Thoracic aorta (tissue), 2 donors: ENCODE results near the gene KDM7A. TPM values are rescaled to one million over a fixed set of nuclear protein-coding genes. Genes with fewer than 3 reads are reported as not detected.

Experiments
- ATAC-seq: fragments of 150-250 bp; one replicate; pipeline ENCODE4 v1.8.0; 2017; ENCODE audit warnings: low read depth; ENCODE audit not compliant: insufficient number of reproducible peaks, low FRiP score
- DNase-seq: peaks from one replicate; pipeline ENCODE4 v3.0.0-alpha.2; 2020; ENCODE audit warnings: low spot score
- H3K27ac ChIP-seq, 2 donors: fragments of 200-600 bp; sonication (generic); 1 replicate in 1 of 2; 2 replicates in 1 of 2; pipeline ENCODE4 v1.5.1; 2016; ENCODE audit warnings: mild to moderate bottlenecking in 2 of 2, moderate library complexity in 2 of 2
- H3K27me3 ChIP-seq: fragments of 200-600 bp; sonication (generic); replicated peaks from 2 replicates; pipeline ENCODE4 v1.6.0; 2016; ENCODE audit warnings: mild to moderate bottlenecking; ENCODE audit not compliant: insufficient read depth
- H3K36me3 ChIP-seq: fragments of 200-600 bp; sonication (generic); one replicate; pipeline ENCODE4 v1.5.1; 2016
- H3K4me1 ChIP-seq, 2 donors: fragments of 200-600 bp; sonication (generic); 1 replicate in 1 of 2; 2 replicates in 1 of 2; pipeline versions ENCODE4 v1.5.1 to v1.6.0; 2016; ENCODE audit warnings: low read depth in 2 of 2, mild to moderate bottlenecking in 1 of 2; ENCODE audit not compliant: control insufficient read depth in 1 of 2
- H3K4me3 ChIP-seq: fragments of 200-600 bp; sonication (generic); 2 replicates; pipeline ENCODE4 v1.5.1; 2016; ENCODE audit warnings: mild to moderate bottlenecking
- H3K9me3 ChIP-seq: fragments of 200-600 bp; sonication (generic); 2 replicates; pipeline ENCODE4 v1.5.1; 2016
- total RNA-seq, 2 donors: library from RNA; depleted of rRNA; stranded (reverse); fragments of >200 nt; gene quantifications; one replicate each; pipeline versions ENCODE4 v1.1.0 to v1.2.3, GENCODE V29; 2016
- TF ChIP-seq, protein P1 (sequence below): fragments of 200-600 bp; sonication (generic); IDR thresholded peaks from one replicate; pipeline ENCODE4 v1.5.1; 2019; ENCODE audit warnings: antibody characterized with exemption

The KDM7A gene
- total RNA-seq, 2 donors from 2014 or later, result 27.9 to 42.7 TPM

DNA sequence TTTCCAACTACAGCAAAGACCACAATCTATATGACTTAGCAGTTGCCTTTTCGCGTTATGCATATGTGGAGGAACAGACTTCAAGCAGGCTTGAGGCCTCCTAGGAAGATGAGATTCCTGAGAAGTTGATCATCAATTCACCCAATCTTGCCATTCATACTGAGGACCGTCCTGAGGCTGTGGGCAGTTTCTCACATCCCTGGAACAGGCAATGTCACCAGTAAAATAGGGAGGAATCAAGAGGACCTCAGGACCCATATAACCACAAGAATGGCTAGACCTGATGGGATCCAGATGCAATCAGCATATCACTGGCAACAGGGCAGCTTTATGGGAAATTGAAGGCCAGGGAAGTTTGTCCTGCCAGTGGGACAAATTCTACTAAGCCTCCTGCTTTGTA, 17.3 kb downstream of the KDM7A start:
- Histone ChIP-seq H3K9me3 (no peaks in the 10 kb centered on the region), H3K27ac (no peak overlapping the region), H3K27me3 (no peaks in the 10 kb centered on the region), H3K36me3 (no peaks in the 10 kb centered on the region), H3K4me3 (no peak overlapping the region), H3K4me1 (peaks cover 0 to 6% of the 10 kb centered on the region in 2 donors)
- no peak for DNase-seq
- ATAC-seq, result no peak
- TF ChIP-seq, protein P1, sequence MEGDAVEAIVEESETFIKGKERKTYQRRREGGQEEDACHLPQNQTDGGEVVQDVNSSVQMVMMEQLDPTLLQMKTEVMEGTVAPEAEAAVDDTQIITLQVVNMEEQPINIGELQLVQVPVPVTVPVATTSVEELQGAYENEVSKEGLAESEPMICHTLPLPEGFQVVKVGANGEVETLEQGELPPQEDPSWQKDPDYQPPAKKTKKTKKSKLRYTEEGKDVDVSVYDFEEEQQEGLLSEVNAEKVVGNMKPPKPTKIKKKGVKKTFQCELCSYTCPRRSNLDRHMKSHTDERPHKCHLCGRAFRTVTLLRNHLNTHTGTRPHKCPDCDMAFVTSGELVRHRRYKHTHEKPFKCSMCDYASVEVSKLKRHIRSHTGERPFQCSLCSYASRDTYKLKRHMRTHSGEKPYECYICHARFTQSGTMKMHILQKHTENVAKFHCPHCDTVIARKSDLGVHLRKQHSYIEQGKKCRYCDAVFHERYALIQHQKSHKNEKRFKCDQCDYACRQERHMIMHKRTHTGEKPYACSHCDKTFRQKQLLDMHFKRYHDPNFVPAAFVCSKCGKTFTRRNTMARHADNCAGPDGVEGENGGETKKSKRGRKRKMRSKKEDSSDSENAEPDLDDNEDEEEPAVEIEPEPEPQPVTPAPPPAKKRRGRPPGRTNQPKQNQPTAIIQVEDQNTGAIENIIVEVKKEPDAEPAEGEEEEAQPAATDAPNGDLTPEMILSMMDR, result no peak

DNA sequence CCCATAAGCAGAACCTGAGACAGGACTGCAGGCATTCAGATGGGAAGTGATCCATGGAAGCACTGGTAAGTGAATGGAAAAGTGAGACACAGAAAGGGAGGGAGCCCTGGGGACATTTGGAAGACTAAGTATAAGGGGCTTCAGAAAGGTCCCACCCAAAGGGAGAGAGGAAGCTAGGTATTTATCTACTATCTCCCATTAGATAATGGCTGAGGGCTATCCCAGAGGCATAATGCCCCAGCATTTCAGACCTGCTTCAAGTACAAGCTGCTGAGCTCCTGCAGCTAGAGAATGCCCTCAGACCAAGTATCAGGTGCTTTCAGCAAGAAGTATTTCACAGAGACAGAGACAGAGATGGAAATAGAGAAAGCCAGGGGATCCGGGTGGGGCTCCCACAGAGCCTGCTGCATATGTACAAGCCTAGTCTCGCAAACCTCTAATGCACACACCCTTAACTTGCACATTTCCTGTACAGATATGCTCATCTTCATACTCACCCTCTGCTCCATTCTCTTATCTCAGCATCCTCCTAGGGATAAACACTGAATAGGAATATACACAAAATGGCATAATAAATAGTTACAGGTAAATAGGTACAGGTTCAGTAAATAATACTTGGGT, 20.2 kb downstream of the KDM7A start:
- H3K4me1 ChIP-seq, result peaks cover 0 to 6% of the 10 kb centered on the region in 2 donors
- H3K27me3 ChIP-seq, result no peaks in the 10 kb centered on the region
- ATAC-seq (no peak), DNase-seq (no peak)
- H3K4me3 ChIP-seq, result no peak overlapping the region
- H3K27ac ChIP-seq, result no peak overlapping the region
- H3K9me3 ChIP-seq, result no peaks in the 10 kb centered on the region
- TF ChIP-seq, protein P1, result no peak
- H3K36me3 ChIP-seq, result no peaks in the 10 kb centered on the region

DNA sequence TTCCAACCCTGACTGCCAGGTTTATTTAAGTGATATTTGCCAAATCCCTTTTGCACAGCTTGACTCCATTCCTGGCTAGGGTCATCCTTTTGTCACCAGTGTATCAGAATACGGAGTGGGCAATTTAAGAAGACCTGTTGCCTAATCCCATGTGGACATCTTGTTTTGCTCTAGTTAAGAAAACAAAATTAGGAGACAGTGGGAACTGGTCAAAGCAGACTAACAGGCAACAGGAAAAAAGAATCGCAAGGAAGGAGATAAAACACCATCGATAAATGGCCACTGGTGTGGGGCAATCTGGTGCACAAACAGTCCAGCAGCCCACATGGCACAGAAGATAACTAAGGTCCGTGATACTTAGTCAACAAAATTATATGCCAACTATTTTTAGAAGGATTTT, 21.4 kb downstream of the KDM7A start:
- no peaks in the 10 kb centered on the region for H3K9me3 ChIP-seq
- TF ChIP-seq, protein P1, result no peak
- H3K4me3 ChIP-seq, result no peak overlapping the region
- H3K36me3 ChIP-seq, result no peaks in the 10 kb centered on the region
- peaks cover 0 to 6% of the 10 kb centered on the region in 2 donors for H3K4me1 ChIP-seq
- ATAC-seq (no peak), DNase-seq (no peak)
- H3K27ac ChIP-seq, result no peak overlapping the region
- no peaks in the 10 kb centered on the region for H3K27me3 ChIP-seq

DNA sequence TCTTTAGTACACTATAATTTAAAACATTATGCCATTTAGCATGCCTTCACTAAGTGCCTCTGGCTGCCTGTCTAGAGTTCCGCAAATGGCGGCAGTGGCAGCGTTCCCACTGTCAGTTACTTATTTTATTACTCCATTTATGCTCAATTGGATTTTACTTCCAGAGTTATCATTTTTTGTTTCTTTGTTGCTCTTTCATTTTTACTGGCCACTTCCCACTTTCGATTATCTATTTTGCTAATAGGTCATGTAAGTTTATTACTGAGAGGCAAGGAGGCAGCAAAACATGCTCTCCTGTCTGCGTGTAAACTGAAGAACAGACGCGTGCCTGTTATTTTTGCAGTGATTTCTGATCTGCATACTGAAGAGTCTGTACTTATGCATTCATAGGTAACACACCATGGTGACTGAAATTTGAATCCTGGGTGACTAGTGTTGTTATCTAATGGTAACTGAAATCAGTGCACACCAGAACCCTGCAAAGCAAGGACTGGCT, 23.1 kb downstream of the KDM7A start:
- Histone ChIP-seq H3K27me3 (no peaks in the 10 kb centered on the region), H3K4me3 (no peak overlapping the region), H3K27ac (no peak overlapping the region), H3K9me3 (no peaks in the 10 kb centered on the region), H3K4me1 (peaks cover 0 to 6% of the 10 kb centered on the region in 2 donors), H3K36me3 (no peaks in the 10 kb centered on the region)
- TF ChIP-seq, protein P1, result no peak
- no peak for DNase-seq
- no peak for ATAC-seq

DNA sequence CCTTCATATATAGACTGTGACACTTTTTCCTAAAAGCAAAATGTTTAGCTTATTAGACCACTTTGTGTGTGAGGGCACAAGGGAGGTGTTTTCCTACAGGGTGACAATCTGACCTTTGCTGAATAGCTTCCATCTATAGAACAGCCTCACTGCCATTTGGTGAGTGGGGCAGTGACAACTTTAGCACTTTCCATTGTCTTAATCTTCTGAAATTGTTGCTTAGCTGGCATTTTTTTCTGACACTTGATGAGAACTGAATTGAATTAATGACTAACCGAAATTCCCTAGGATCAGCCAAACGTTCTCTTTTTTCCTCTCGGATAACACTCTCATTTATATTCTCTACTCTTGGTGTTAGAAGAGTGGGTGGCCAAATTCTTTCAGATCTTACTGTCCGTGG, 30.2 kb downstream of the KDM7A start:
- no peaks in the 10 kb centered on the region for H3K4me1 ChIP-seq
- no peak for ATAC-seq
- no peak for DNase-seq
- no peaks in the 10 kb centered on the region for H3K36me3 ChIP-seq
- no peak overlapping the region for H3K4me3 ChIP-seq
- H3K27ac ChIP-seq, result no peak overlapping the region
- no peaks in the 10 kb centered on the region for H3K9me3 ChIP-seq
- TF ChIP-seq, protein P1, result no peak
- no peaks in the 10 kb centered on the region for H3K27me3 ChIP-seq
